ENCODE measurements around the gene ITGA1.
"Not testable (repeated sequence)": the region's sequence is repeated elsewhere in the genome, so short reads cannot be mapped to it uniquely, and the experiment has no call there.

ITGA1 gene

GRCh38 chr5:52787600-52788504 is at the start of gene ITGA1, which contains the start of gene PELO:
Gene ITGA1 (plus strand): TSS chr5:52787916. CDS start chr5:52788354, 438 bp downstream.
Gene PELO (plus strand): TSS chr5:52787916. CDS start chr5:52800395, 12,479 bp downstream.
- no peak for DNase-seq

- no peak for DNase-seq
Observed at GRCh38 chr5:52738095-52738506, 49.6 kb upstream of the ITGA1 start.

DNA sequence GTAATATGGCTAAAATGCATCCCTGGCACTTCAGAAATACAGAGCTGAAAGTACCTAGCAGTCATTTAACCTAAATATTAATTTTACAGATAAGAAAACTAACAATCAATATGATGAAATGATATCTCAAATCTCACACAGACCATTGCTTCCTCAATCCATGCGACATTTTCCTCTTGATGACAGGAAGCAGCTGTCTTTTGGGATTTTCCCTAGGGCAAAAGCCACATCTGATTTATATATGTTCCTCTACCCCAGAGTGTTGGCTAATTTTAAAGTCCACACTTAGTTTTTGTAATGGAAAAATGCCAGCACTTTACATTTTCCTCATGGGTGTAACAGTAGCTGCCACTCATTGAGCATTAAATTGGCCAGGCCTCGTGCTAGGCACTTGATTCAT is 47.7 kb upstream of the ITGA1 start:
- DNase-seq = no peak

- DNase-seq = no peak
Observed at GRCh38 chr5:52743012-52743411, 44.7 kb upstream of the ITGA1 start.

DNA sequence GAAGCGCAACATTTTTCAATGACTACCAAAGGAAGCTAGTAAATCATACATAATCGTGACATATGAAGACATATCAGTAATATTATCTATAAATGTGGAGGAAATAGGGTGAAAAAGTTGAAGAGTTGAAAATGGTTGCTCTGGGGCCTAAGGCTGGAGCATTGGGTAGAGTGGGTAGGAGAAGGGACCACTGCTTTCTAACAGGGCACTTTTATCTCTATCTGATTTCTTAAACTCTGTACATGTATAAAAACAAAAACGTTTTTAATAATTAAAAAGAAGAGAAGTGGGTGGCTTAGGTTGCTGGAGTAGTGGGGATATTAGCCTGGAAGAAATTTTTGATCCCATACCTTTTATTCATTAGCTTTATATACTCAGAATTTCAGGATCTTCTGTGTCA is 44.2 kb upstream of the ITGA1 start:
- no peak for DNase-seq

DNA sequence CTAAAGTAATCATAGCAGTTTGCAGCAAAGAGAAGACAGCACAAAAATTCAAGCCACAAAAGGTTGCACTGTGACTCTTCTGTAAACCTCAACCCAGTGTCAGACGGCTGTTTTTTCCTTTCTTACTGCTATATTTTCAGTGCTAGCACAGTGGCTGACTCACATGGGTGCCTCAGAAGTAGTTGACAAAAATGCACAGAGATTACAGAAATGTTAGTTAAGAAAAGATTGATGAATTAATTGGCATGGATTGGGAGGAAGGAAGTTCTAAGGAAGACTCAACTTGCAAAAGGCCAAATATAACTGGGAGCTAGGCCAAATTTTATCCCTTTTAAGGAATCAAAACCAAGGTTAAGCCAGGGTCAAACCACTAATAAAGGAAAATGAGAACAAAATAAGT is 43.7 kb upstream of the ITGA1 start:
- no peak for DNase-seq

DNA sequence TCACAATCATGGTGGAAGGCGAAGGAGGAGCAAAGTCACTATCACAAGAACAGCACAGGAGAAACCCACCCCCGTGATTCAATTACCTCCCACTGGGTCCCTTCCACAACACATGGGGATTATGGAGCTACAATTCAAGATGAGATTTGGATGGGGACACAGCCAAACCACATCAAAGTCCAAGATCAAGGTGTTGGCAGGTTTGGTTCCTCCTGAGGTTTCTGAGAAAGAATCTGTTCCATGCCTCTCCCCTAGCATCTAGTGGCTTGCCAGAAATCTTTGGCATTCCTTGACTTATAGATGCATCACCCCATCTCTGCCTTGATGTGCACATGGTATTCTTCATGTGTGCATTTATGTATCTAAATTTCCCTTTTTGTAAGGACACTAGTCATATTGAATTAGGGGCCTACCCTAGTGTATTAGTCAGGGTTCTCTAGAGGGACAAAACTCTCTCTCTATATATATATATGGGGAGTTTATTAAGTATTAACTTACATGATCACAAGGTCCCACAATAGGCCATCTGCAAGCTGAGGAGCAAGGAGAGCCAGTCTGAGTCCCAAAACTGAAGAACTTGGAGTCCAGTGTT is 42.8 kb upstream of the ITGA1 start:
- not testable (repeated sequence) for DNase-seq

DNA sequence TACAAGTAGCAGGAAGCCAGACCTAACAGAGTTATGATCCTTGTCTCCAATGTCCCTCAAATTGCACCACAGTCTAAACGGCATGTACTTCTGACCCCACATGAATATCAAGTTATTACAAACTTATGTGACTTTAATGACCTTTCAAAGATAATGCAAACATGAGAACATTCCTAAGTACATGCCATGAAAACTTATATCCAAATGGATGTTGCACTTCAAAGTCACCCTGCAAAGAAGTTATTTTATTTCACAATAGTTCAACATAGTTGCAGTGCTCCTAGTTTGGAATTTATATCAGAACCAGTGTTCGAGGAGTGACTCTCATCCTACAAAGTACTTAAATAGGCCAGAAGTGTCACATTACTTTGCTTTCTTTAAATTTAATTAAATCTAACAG is 41.2 kb upstream of the ITGA1 start:
- no peak for DNase-seq

DNA sequence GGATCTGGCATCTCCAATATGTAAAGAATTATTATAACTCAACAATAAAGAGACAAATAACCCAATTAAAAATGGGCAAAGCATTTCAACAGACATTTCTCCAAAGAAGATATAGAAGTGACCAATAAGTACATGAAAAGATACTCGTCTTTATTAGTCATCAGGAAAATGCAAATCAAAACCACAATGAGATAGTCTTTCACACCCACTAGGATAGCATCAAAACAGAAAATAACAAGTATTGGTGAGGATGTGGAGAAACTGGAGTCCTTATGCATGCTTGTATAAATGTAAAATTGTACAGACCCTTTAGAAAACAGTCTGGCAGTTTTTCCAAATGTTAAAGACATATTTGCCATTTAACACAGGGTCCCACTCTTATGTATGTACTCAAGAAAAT is 39.1 kb upstream of the ITGA1 start:
- no peak for DNase-seq

- no peak for DNase-seq
Observed at GRCh38 chr5:52749666-52750065, 38.0 kb upstream of the ITGA1 start.

- no peak for DNase-seq
Observed at GRCh38 chr5:52751137-52751536, 36.6 kb upstream of the ITGA1 start.

- no peak for DNase-seq
Observed at GRCh38 chr5:52754051-52754450, 33.7 kb upstream of the ITGA1 start.

DNA sequence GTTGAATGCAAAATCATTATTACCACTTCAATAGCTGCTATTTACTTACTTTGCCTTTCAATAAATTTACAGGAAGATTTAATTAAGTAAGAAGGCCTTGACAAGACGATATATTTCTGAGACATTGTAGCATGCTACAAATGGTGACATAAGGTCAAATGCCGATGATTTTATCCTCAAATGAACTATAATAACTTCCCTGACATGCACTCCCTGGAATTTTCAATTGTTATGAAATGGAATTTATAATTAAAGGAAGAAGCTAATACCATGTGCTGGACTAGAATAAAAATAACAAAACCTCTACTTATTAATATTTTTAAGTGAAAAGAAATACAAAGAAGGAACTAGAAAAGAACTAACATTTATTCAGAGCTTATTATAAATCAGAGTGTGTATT is 30.2 kb upstream of the ITGA1 start:
- DNase-seq = no peak

DNA sequence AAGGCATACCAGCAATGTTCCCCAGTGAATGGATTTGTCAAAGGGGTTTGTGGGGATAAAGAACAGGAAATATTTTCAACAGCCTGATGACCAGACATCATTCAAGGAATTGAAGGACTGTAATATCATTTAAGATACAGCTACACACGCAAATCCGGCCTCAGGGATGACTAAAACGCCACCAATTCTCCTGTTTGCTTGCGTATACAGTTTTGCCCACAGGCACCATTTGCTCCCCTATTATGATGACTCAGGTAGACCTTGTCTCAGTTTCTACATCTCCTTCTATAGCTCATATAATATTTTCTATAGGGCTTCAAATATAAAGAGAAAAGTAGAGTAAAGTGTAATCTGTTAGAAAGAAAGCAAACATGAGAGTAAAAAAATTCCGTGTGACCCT is 29.7 kb upstream of the ITGA1 start:
- DNase-seq = no peak

DNA sequence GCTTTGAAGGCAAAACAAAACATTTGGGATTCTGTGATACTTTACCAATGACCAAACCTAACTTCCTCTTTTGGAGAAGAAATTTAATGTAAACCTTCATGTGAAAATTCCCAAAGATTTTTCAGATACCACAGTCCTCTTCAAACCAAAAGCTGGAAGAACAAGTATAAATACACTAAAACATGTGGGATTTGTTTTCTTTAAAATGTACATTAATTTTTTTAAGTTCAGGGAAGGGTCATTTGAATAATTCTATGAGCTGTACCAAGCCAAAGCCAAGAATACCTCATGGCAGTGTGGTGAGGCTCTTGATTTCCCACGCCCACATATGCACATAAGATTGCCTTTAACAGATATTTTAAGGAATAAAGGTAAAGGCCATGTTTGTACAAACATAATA is 28.4 kb upstream of the ITGA1 start:
- no peak for DNase-seq

GRCh38 chr5:52760695-52761366 is 26.9 kb upstream of the ITGA1 start:
- DNase-seq = no peak

DNA sequence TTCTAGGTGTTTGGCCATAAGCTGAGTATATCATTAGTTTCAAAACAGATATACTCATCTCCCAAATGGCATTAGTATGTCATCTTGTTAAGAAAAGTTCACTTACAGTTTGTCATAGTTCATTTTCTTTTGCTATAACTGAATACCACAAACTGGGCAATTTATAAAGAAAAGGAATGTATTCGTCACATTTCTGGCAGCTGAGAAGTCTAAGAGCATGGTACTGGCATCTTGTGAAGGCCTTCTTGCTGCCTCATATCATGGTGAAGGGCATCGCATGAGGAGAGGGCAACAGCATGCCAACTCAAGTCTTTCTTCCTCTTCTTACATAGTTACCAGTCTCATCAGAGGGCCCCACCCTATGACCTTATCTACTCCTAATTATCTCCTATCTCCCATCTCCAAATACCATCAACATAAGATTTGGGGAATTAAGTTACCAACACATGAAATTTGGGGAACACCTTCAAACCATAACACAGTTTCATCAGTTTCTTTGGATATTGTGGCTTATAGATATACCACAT is 20.4 kb upstream of the ITGA1 start:
- DNase-seq = no peak

DNA sequence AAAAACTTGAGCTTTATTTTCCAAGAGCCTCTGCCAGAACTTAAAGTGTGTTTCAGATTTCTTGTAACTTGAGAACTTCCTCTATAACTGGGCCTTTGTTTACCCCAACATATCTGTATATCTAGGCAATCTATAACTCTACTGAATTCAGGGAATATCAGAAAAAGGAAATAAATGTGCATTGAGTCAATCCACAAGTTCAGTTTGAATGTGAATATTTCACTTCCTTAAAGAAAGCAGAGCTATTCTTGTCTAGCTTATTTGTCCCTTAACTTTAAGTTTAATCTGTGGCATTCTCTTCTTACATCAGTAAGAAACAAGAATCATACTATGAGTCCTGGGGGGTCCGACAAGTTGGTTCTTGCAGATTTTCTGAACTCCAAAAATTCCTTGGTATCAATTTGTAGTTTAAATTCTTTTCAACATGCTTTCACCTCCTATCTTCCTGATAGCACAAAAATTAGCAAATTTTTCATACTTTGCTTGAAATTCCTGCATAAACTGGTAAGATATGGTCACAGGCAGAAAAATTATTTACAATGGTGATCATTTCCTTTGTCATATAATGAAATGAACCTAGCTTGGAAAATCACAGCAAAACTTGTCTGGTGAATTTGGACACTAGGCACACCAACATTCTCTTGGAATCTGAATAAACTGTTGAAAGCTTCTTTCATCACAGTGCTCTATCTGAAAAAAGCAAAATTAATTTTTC is 19.8 kb upstream of the ITGA1 start:
- no peak for DNase-seq

- no peak for DNase-seq
Observed at GRCh38 chr5:52769061-52769460, 18.7 kb upstream of the ITGA1 start.

DNA sequence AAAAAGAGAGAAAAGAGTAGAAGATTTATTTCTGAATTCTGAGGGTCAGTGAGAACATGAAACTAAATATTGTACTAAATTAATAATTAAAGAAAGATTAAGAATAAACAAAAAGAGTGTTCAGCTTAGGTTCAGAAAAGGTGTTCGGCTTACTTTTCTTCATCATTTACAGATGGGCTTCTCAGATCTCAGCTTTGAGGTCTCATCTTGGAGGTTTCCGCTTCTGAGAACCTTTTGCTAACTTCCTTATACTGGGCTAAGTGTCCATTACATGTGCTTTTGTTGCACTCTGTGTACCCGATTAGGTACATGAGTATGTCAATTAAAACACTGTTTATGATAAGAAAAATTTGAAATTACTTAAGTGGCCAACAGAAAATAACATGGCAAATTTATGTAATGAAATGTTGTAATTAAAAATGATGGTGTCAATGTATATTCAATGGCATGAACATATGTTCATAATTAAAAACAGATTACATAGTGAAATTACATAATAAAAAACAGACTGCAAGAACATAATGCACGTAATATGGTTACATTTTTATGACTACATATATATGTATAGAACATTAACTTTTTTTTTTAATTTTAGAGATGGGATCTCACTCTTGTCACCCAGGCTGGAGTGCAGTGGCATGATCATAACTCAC is 17.3 kb upstream of the ITGA1 start:
- DNase-seq = no peak

DNA sequence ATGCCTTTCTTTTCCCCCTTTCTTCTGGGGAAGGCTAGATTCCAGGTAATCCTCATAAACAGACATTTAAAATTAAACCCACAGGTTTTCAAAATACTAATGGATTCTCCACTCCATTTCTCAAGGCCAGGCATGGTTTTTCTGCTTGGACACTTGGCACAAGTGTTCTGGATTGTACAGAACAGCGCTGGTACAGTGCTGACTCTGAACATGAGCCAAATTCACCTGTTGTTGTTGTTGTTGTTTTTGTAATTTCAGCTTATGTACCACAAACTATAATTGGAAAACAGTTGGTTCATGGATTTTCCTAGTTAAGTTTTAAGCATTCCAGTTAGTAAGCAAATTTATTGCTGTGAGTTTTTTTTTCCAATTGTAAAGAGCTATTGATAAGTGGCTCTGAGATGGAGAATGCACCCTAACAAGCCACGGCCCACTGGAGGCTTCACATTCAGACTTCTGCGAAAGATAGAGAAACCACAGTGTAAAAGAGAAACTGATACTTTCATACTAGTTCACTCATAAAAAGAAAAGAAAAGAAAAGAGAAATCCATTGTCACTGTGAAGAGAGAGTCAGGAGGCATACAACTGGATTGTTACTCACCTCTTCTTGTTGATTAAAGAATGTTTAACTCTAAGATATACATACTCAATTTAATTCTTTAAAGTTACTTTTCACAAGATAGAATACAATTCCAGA is 16.2 kb upstream of the ITGA1 start:
- DNase-seq = no peak

- DNase-seq = no peak
Observed at GRCh38 chr5:52772668-52773067, 15.0 kb upstream of the ITGA1 start.

All from SHP77 treated with DMSO at 0.1 percent for 48 hours (cell line).